Muscle of leg (tissue), 11 donors: ENCODE measurements around the gene ZFPL1. TPM values are rescaled to one million over a fixed set of nuclear protein-coding genes. Genes with fewer than 3 reads are reported as not detected.

Experiments used
- DNase-seq: peaks from one replicate; pipeline ENCODE4 v3.0.0; 2013
- H3K27ac ChIP-seq: one replicate; pipeline ENCODE4 v1.5.1; 2013; ENCODE audit warnings: mild to moderate bottlenecking, low read length, control low read depth
- H3K27me3 ChIP-seq: one replicate; pipeline ENCODE4 v1.6.1; 2013; ENCODE audit warnings: low read length; ENCODE audit not compliant: control insufficient read depth, insufficient read depth
- H3K36me3 ChIP-seq: one replicate; pipeline ENCODE4 v1.6.1; 2013; ENCODE audit warnings: low read length; ENCODE audit not compliant: control insufficient read depth, insufficient read depth
- H3K4me1 ChIP-seq: one replicate; pipeline ENCODE4 v1.6.1; 2013; ENCODE audit warnings: low read length; ENCODE audit not compliant: control insufficient read depth, insufficient read depth
- H3K4me3 ChIP-seq: one replicate; pipeline ENCODE4 v1.5.1; 2013; ENCODE audit warnings: low read length, control low read depth
- H3K9me3 ChIP-seq: replicated peaks from 2 replicates; pipeline ENCODE4 v1.6.1; 2013; ENCODE audit warnings: low read depth, low read length; ENCODE audit not compliant: control insufficient read depth
- WGBS: methylation state at CpG from one replicate; pipeline ENCODE4 v1.1.5; 2013; ENCODE audit warnings: missing lambda C conversion rate; ENCODE audit not compliant: insufficient coverage; 5-methylcytosine and 5-hydroxymethylcytosine counted together
- polyA plus RNA-seq, 8 donors: library from polyadenylated mRNA; unstranded; fragments of 120-200 nt; gene quantifications; one replicate each; pipeline versions ENCODE4 v1.2.1 to v1.2.3, GENCODE V29; 2013; ENCODE audit warnings: inconsistent platforms in 1 of 8, low replicate concordance in 1 of 8; ENCODE audit not compliant: insufficient read length in 8 of 8, insufficient read depth in 1 of 8
- total RNA-seq: library from RNA; stranded (reverse); fragments of 120-200 nt; gene quantifications from one replicate; pipeline ENCODE4 v1.2.4, GENCODE V29; 2013

Gene ZFPL1
- total and polyA plus RNA-seq, 9 donors = 20.6 to 26.3 (median 24.0) TPM

DNA sequence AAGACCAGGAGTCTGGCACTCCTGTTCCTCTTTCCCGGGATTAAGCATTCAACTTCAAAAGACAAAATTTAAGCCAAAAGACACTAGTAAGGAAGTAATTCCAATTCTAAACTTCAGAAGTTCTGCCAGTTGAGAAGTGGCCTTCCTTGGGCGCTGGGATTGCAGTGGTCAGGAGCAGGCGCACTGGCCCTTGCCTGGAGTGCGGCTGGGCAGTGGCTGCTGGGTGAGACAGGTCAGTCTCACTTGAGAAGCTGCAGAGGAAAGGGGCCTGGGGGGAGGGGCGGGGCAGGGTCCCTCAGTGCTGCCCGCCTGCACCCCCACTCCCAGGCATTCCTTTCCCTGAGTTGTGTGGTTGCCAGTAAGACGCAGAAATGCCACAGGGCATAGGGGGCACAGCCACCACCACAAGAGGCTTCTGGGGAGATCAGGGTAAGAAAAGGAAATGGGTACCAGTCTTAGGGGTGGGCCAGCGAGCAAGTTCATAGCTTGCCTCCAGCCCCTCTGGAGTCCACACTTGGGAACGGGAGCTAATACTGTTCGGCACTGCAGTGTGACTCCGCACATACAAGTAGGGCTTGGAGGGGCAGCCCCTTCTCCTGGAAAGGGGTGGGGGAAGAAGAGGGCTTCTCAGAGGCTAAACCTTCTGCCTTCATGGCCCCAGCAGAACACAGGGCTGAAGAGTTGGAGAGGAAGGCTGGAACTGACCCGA is 43.6 kb downstream of the ZFPL1 start:
- Histone ChIP-seq H3K36me3 (peaks cover 85% of the 10 kb centered on the region), H3K4me3 (no peak overlapping the region), H3K9me3 (no peaks in the 10 kb centered on the region), H3K4me1 (peaks cover 12% of the 10 kb centered on the region), H3K27ac (no peak overlapping the region), H3K27me3 (no peaks in the 10 kb centered on the region)
- 82% methylated on average over 4 of the region's 12 CpGs for WGBS
- peak; percentile 9 for DNase-seq

DNA sequence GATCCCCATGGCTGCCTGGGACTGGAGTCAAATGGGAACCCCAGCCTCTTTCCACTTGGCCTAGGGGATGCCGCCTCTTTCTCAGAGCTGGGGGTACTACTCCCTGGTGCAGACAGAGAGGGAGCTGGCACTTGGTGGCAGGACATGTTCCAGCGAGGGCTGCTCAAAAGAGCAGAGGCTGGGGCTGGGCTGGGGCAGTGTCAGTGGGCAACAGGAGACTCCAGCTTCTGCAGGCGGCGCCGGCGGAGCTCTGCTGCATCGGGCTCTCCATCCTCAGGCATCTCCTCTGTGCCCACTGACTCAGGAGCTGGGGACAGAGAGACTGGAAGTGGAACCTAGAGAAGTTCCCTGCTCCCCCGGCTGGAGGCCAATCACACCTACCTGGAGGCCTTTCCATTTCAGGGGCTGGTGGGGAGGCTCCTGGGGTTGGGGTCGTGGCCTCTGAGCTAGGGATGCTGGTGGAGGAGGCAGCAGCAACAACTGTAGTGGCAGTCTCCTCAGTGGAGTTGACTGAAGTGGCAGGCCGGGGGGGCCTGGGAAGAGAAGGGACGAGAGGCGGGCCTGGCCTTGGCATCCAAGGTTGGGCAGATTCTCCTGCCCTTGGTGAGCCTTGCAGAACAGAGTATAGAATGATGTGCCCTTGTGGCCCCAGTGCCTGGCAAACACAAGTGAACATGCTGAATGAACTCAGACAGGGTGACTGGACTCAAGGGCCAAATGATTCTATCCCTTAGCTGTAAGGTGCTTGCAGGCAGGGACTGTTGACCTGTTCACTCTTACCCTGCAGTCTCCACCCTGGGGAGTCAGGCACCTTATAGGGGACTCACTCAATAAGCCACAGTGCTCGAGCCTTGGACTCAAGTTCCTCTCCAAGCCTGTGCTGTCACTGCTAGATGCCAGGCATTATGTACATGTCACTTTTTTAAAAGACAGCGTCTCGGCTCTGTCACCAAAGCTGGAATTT is 44.4 kb downstream of the ZFPL1 start:
- WGBS = 81% methylated on average over 8 of the region's 15 CpGs
- no peak overlapping the region for H3K4me3 ChIP-seq
- no peaks in the 10 kb centered on the region for H3K27me3 ChIP-seq
- DNase-seq = peak; percentile 5
- no peaks in the 10 kb centered on the region for H3K9me3 ChIP-seq
- H3K4me1 ChIP-seq = peaks cover 17% of the 10 kb centered on the region
- H3K27ac ChIP-seq = no peak overlapping the region
- H3K36me3 ChIP-seq = peaks cover 90% of the 10 kb centered on the region

DNA sequence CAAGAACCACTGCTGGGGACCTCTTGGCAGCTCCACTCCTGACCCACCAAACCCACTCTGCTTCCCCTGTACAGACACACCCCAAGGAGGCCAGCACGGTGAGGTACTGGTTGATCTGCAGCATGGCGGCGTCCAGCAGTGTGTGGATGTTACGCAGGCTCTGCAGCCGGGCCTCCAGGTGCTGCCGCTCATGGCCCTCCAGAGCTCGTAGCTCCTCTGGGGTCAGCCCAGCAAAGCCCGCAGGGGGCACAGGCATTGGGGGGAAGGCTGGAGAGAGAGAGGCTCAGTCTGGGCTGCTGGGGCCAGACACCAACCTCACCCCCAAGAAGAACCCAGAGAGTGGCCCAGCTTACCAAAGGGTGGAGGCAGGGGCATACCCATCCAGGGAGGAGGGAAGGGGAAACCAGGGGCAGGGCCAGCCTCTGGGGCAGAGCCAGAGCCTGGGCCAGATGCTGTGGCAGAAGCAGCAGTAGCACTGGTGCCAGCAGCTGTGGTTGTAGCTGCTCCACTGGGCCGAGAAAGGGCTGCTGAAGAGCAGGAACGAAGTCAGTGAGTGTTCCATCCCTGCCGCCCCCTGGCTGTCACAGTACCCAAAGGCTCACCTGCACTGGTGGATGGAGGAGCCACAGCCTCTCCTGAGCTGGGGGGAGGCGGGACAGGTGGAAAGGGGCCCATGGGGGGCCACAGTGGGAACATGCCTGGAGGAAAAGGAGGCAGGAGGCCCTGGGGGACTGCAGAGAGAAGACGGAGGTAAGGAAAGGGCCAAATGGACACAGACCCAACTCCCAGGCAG is 45.8 kb downstream of the ZFPL1 start:
- 63% methylated on average over 4 of the region's 13 CpGs for WGBS
- peaks cover 83% of the 10 kb centered on the region for H3K36me3 ChIP-seq
- no peaks in the 10 kb centered on the region for H3K9me3 ChIP-seq
- no peak overlapping the region for H3K4me3 ChIP-seq
- no peaks in the 10 kb centered on the region for H3K27me3 ChIP-seq
- DNase-seq = peak; percentile 4
- H3K4me1 ChIP-seq = peaks cover 22% of the 10 kb centered on the region
- no peak overlapping the region for H3K27ac ChIP-seq

DNA sequence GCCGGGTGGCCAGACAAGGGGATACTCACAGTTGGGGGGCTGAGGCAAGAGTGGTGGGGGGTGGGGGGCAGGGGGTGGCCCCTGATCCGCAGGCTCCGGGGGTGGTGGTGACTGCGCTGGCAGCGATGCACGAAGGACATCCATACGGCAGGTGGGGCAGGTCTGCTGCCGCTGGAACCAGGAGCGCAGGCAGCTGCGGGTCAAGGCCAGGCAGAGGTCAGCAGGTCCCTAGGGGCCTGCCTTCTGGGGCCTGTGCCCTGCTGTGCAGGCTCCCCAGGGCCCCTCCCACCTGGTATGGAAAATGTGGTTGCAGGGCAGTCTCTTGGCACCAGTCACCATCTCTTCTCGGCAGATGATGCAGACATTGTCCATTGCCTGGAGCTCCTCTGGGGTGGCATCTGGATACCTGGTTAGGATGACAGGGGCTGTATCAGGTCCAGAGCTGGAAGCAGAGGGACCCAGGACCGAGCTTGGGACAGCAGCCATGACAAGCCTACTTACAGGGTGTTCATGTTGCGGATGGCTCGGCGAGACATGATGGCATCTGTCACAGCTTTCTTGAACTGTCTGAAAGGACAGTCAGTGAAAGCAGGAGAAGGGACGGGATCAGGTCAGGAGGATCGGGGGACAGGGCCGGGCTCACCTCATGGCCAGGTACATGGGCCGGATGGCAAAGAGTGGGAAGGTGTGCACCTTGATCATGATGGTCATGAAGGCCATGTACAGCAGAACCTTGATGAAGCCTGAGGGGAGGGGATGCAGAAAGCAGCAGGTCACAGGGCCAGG is 46.8 kb downstream of the ZFPL1 start:
- 87% methylated on average over 18 of the region's 19 CpGs for WGBS
- Histone ChIP-seq H3K27ac (no peak overlapping the region), H3K4me1 (peaks cover 28% of the 10 kb centered on the region), H3K9me3 (no peaks in the 10 kb centered on the region), H3K36me3 (peaks cover 74% of the 10 kb centered on the region), H3K27me3 (no peaks in the 10 kb centered on the region), H3K4me3 (no peak overlapping the region)
- peak; percentile 11 for DNase-seq

DNA sequence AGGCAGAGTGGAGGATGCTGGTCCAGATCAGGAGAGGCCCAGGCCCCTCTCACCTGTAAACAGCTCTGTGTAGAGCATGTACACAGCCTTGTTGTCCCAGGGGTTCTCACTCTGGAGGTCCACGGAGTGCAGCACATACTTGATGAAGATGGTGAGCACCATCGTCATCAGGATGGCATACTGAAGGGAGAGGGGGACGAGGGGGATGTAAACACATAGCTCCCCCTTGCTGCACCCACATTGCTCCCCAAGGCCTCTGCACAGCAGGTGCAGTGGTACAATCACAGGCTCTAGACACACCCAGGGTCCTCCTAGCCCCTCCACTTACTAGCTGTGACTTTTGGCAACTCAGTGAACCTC is 47.4 kb downstream of the ZFPL1 start:
- Histone ChIP-seq H3K27ac (no peak overlapping the region), H3K9me3 (no peaks in the 10 kb centered on the region), H3K36me3 (peaks cover 68% of the 10 kb centered on the region), H3K4me1 (peaks cover 32% of the 10 kb centered on the region), H3K4me3 (no peak overlapping the region), H3K27me3 (no peaks in the 10 kb centered on the region)
- 80% methylated on average over 1 of the region's 3 CpGs for WGBS
- peak; percentile 4 for DNase-seq

DNA sequence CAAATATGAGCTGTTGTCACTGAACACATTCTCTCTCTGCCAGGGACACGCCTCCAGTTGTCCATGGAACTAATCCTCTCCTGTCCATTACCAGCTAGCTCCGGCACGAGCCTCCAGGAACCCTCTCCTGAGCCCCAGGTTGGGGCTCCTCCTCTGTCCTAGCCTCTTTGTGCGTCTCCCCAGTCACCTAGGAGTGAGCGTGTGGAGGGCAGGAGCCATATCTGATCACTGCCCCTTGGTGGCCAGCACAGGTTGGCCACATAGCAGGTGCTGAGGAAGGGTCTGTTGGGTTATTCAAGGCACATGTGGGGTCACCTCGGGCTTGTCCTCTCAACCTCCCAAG is 47.8 kb downstream of the ZFPL1 start:
- peaks cover 32% of the 10 kb centered on the region for H3K4me1 ChIP-seq
- no peaks in the 10 kb centered on the region for H3K9me3 ChIP-seq
- H3K27ac ChIP-seq = no peak overlapping the region
- H3K36me3 ChIP-seq = peaks cover 63% of the 10 kb centered on the region
- no peaks in the 10 kb centered on the region for H3K27me3 ChIP-seq
- peak; percentile 6 for DNase-seq
- H3K4me3 ChIP-seq = no peak overlapping the region
- WGBS = 67% methylated on average over 3 of the region's 6 CpGs

DNA sequence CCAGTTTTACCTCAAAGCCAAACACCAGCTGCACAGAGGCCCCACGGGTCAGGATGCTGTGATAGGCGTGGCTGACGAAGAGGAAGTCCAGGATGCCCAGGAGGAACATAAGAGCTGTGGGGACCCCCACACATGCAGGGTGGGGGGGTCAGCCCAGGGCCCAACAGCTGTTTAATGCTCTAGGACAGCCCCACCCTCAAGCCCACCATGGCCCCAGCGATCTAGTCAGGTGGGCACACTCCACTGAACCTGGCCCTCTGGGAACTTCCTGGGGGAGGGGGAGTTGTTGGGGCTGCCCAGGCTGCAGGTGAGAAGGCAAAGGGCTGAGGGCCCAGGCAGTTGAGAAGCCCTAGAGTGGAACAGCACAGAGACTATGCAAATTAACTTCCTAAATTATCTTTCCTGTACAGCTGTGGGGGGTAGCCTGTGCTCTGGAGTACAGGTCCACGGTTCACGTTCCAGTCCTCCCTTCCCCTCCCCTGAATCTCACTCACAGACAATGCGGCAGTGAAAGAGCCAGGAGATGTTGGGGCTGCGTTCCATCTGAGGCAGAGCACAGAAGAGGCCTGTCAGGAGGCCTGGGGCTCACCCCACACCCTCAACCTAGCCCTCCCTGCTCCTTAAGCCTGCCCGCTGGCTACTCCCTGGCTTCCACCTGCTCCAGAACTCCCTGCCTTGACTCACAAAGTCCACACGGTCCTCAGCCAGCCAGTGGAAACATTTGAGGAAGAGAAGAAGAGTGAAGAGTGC is 48.4 kb downstream of the ZFPL1 start:
- no peaks in the 10 kb centered on the region for H3K27me3 ChIP-seq
- peaks cover 58% of the 10 kb centered on the region for H3K36me3 ChIP-seq
- peaks cover 32% of the 10 kb centered on the region for H3K4me1 ChIP-seq
- 38% methylated on average over 4 of the region's 10 CpGs for WGBS
- no peak overlapping the region for H3K27ac ChIP-seq
- peak overlapping the region; percentile 82 for H3K4me3 ChIP-seq
- H3K9me3 ChIP-seq = no peaks in the 10 kb centered on the region
- DNase-seq = peak; percentile 16

DNA sequence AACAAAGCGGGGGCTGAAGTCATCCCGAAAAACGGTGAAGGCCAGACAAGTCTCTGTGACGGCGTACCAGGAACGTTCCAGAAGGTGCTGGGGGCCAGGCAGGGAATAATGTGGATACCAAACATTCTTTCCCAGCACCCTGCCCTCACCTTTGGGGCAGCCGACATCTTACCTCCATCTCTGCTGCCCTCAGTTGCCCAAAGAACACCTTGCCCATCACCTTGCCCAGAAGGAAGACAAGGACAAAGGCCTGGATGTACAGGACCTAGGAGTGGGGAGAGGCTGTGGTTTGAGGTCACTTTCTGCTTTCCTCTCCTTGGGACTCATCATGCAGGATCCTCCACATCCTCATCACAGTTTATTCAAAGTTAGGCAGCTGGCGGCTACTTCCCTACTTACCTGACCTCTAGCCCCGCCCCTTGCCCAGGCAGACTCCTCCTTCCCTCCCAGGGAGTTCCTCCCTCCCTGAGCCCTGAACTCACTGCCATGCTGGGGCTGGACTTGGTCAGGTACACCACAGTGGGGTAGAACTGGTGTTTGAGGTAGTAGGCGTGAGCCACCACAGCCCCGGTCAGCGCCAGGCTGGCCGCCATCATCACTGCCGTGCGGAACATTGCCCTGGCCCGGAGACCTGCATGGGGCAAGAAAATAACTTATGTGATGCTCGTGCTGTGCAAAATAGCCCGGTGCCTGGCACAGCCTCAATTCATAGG is 49.1 kb downstream of the ZFPL1 start:
- peaks cover 32% of the 10 kb centered on the region for H3K4me1 ChIP-seq
- WGBS = 49% methylated on average over 10 of the region's 18 CpGs
- peak; percentile 38 for DNase-seq
- H3K36me3 ChIP-seq = peaks cover 50% of the 10 kb centered on the region
- peak overlapping the region; percentile 82 for H3K4me3 ChIP-seq
- no peaks in the 10 kb centered on the region for H3K9me3 ChIP-seq
- peak overlapping the region; percentile 97 for H3K27ac ChIP-seq
- H3K27me3 ChIP-seq = no peaks in the 10 kb centered on the region
